CD4-positive, alpha-beta T cell treated with Interleukin-17A for 1 hour (primary cell): ENCODE results near the gene CLEC2A.

Source experiments
- DNase-seq: peaks from one replicate; pipeline ENCODE4 v3.0.0-alpha.2; 2020

Gene CLEC2A

DNA sequence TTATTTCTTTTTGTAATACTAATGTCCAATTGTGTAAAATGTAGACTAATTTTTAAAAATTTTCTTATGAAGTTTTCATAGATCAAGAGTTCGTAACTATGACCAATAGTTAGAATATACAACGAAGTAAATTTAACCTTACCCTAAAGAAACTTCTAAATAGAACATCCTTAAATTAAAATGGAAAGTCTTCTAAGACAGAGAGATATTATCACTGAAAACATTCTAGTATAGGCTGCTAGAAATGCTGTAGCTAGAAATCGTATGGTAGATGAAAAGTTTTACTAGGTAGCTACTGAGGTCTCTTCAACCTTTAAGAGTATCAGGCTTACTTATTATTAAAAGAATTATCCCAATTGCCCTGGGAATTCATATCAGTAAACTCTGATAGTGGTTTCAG is 925 bp downstream of the CLEC2A start:
- DNase-seq, result no peak

DNA sequence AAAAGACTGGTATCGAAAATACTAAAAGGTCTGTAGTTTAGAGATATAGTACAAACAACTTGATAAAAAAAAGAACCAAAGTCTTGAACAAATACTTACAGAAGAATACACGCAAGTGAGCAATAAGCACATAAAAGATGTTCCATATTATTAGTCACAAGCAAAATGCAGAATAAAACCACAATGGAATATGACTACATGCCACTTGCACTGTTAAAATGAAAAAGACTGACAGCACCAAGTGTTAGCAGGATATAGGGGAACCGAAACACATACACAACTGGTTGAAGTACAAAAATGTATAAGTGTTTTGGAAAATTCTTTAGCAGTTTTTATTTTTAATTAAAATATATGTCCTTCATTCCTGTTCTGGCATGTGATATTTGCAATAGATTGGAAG is 3.6 kb downstream of the CLEC2A start:
- no peak for DNase-seq

DNA sequence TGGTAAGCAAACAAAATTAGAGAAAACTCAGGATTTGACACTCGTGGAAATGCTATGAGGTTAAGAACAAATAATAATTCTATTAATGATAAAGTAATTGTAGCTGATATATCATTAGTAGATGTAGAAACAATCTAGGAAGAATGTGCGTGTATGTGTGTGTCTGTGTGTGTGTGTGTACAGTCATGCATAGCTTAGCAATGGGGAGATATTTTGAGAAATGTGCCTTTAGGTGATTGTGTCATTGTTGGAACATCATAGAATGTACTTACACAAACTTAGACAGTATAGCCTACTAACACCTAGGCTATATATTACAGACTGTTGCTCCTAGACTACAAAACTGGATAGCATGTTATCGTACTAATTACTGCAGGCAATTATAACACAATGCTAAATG is 5.3 kb downstream of the CLEC2A start:
- DNase-seq, result no peak

DNA sequence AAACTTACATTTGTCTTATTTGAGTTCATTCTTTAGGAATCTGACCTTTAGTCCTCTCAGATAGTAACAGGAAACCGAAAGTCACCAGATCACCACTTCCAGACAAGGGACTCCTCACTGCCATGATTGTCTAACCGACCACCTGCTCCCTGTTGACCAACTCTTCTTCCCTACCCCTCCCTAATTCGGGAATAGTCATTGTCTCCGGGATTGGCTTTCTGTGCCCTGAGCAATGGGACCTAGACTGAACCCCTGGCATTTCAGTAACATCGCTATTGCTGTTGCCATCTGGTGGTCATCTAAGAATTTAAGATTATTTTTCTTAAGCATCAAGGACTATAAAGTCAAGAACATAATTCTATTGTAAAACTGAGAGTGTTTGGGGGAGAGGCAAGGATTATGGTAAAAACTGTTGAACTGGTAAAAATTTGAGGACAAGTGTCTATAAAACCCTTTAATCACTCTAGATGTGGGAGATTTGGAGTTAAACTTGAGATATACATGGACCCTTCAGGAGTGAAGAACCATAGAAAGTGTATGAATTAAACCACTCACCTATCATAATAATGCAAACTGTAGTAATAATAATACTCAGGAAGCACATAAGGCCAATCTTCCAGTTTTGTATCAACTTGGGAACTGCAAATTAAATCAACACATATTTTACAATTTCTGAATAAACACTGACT is 6.3 kb downstream of the CLEC2A start:
- peak; percentile 65 for DNase-seq

DNA sequence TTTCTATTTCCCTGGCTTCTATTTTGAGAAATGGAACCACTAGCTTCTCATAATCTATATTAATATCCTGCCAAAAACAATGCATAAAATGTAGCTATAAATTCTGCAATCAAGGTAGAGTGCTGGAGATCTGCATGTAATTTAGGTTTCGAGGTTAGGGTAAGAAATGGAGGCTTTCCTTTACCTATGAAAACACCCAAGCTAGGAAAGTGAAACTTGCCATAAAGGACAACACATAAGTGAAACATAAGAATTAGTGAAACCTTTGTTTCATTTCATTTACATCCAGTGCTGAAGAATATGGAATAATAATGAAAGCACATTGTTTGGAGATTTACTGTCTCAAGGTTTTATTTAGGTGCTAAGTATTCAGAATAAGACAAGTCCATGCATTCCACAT is 9.7 kb downstream of the CLEC2A start:
- no peak for DNase-seq

DNA sequence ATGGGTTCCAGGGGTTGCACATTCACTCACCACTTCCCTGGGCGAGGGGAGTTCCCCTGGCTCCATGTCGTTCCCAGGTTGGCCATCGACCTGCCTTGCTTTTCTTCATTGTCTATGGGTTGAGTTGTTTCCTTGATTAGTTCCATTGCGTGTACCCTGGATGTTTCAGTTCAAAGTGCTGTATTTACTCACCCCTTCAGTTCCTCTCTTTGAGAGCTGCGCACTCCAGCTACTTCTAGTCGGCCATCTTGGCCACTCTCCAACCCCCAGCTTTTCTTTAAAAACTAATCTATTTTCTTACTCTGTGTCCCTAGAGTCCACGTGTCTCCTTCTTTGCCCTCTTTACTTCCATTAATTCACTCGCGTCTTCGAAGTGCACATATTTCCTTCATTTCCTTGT is 11.7 kb downstream of the CLEC2A start:
- no peak for DNase-seq

DNA sequence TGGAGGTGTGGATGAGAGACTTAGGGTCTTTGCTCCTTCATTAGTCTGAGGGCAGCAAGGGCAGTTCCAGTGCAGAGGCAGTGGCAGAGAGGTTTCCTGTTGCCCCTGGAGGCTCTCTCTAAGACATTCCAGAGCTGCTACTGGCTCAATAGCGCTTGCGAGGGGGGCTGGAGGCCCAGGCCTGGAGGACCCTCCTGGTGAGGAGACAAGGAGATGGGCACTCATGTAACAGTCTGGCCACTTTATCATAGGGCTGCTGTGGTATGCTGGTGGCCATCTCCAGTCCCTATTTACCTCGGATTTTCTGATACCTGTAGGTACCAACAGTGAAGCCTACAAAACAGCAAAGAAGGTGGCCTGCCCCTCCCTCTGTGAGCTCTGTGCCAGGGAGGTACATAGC is 12.7 kb downstream of the CLEC2A start:
- DNase-seq, result no peak

DNA sequence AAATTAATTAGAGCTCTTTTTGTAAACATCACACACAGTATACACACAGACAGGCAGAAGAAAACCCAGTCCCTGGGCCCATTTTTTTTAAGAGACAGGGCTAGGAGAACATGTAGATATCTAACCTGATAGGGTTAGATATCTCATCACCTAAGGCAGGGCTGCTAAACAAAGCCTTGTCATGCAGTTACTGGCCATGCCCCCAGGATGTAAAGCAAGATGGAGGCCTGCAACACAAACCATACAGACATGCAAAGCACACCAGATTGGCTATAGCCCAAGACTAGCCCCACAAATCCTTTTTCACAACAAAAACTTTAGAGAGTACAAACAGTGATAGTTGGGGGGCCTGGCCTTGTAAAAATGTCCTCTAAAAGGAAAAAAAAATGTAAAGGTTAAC is 20.5 kb downstream of the CLEC2A start:
- no peak for DNase-seq

DNA sequence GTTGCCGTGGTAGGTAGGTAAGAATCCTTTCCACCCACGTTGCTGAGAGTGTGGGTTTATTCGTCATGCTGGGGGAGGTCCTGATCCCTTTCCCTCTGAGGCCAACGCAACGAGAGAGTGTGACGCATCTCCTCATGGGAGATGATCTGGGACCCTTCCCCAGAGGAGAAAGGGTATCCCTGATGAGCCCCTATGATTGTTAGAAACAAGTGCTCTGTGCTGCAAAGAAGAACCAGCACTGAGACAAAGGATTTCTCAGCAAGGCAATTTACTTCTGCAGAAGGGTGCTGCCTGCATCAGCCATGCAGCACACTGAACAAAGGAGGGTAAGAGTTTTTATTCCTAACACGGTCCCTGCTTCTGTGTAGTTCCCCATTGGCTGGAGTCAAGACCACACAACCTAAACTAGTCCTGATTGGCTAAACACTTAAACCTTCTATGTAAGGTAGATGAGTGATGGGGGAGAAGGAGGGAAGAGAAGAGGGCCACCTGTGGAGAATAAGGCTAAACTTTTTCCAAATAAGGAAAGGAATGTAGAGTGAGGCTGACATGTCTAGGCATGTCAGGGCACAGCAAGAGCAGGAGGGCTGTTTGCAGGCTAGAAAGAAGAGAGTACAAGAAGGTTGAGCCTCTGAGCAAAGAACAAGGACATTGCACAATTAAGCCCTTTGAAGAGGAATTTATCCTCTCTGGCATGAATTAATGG is 21.3 kb downstream of the CLEC2A start:
- no peak for DNase-seq

DNA sequence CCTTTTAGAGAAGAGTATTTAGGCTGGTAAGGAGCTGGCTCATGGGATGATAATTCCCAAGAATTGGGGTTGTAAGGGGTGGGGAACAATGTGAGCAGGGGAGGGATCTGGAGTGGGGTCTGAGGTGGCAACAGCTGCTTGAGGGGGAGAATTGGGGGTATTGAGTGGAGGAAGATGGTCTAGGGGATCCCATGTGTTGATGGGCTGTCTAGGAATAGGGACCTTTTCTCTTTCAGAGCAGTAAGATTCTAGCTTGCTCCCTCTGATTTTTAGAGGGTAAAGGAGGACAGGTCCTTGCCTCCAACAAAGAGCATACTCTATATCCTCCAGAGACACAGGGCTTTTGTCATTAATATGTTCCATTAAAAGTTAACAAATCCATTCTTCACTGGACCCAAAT is 22.4 kb downstream of the CLEC2A start:
- DNase-seq, result no peak

DNA sequence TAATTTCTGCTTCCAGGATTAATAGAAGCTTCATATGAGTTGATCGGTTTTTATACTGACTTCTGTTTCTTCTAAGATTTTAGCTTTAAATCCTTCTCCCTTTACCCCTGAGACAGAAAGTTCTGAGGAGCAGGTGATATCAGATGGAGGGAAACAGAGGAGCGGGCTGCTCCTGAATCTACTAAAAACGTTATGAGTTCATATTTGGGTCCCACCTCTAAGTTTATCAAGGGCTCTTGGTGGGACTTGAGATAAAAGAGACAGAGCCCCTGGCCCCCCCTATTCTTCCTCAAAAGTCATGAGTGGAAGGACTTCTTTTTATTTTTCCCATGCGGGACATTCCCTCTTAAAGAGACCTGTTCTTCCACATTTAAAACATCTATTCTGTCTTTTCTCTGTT is 23.8 kb downstream of the CLEC2A start:
- no peak for DNase-seq

DNA sequence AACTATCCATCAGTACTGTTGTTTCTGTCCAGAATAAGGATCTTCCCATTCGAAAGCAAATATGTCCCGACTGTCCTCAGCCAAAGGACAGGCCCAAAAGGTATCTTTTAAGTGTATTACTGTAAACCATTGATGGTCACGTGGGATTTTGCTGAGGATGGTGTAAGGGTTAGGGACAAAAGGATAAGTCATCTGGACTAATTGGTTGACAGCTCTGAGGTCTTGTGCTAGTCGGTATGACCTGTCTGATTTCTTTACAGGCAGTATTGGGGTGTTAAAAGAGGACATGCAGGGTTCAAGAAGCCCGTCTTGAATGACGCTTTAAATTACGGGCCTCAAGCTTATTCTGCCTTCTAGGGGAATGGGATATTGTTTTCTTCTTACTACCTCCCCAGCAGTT is 24.4 kb downstream of the CLEC2A start:
- DNase-seq, result no peak

DNA sequence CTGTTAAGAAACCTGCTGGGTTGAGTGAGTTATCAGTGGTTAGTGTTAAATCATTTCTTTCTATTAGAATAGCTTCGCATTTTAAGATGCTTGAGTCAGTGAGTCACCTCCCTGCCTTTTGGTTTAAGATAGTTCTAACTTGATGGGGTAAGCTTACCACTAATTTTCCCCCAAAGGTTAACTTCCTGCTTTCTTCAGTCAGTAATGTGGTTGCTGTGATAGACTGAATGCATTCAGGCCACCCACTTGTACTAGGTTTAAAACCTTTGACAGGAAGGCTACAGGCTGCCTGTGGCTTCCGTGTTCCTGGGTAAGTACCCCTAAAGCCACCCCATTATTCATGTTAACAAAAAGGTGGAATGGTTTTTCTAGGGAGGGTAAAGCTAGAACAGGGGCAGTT is 25.3 kb downstream of the CLEC2A start:
- peak; percentile 72 for DNase-seq

DNA sequence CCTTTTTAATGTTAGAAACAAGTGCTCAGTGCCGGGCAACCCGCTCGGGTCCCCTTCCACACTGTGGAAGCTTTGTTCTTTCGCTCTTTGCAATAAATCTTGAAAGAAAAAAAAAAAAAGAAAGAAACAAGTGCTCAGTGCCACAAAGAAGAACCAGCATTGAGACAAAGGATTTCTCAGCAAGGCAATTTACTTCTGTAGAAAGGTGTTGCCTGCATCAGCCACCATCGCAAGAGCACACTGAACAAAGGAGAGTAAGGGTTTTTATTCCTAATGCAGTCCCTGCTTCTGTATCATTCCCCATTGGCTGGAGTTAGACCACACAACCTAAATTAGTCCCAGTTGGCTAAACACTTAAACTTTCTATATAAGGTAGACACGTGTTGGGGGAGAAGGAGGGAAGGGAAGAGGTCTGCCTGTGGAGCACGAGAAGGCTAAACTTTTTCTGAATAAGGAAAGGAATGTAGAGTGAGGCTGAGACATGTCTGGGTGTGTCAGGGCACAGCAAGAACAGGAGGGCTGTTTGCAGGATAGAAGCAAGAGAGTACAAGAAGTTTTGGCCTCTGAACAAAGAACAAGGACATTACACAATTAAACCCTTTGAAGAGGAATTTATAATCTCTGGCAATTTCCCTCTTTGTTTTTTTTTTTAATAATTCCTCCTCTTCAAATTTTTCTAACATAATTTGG is 29.5 kb downstream of the CLEC2A start:
- no peak for DNase-seq

DNA sequence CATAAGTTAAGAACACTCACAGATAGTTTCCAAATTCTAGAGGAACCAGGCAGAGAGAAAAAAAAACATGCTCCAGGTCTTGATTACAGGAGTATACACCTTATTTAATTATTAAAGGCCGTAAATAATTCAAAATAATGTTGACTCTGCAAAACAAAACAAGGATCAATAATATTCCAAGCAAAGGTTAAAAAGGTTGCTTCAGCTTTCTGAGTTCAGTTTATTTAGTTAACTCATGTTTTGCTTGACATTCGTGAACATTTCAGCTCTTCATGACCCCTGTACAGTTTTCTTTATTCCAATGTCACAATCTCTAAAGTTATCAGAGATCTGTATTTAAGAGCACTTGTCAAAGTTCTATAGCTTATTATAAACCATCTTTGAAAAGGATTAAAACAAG is 31.2 kb downstream of the CLEC2A start:
- no peak for DNase-seq

DNA sequence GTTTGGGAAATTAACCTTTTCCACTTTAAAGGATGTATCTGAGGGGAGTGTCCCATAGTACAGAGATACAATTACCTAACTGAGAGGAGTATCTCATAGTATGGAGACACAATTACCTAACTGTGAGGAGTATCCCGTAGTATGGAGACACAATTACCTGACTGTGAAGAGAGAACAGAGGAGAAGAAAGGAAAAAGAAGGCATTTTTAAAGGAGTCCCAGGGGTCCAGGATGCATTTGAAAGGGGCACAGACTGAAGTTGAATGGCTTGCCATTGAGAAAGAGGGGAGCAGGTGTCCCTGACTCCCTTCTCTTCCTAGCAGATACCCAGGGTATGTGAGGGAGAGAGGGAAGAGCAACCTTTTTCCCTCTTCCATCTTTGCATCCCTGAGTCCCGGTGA is 33.0 kb downstream of the CLEC2A start:
- no peak for DNase-seq

DNA sequence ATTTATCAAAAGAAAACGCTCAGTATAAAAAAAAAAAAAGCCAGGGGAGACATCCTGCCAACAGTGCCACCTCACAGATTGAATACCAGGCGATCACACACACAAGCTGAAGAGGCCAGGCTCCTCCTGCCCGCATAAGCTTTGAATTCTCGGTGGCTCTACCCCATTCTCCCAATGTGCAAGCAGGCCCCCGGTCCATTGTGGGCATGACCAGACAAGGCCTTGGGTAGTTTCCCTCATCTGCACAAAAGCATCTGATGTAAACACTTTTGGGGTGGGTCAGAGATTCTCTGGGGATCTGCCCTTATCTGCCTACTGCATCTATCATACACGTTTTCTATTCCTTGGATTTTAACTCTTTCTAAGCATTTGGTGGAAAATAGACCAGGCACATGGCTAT is 34.6 kb downstream of the CLEC2A start:
- no peak for DNase-seq

DNA sequence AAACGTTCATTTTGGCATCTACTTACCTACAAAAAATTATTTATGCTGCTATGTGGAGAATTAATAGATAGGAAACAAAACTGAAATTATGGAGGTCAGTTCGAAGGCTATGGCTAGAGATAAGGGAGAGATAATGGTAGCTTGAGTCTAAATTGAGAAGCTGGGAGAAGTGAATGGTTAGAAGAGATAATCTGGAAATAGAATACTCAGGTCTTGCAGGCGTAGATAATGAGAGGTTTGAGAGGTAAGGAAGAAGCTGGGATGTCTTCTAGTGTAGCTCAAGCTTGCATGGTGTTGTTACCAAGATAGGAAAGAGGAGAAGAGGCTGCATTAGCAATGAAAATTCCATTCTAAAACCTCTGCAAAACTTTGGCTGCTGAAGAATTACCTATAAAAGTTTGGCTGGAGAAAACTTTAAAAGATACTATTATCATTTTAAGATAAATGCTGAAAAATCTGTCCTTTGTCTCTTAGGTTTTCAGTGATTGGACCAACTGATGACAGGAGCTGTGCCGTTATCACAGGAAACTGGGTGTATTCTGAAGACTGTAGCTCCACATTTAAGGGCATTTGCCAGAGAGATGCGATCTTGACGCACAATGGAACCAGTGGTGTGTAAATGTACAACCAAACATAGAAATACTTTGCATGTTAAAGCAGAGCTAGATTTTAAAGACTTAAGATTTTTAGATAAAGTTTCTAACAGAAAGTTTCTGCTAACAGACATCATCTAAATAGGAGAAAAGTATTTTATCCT is 36.8 kb downstream of the CLEC2A start:
- no peak for DNase-seq

DNA sequence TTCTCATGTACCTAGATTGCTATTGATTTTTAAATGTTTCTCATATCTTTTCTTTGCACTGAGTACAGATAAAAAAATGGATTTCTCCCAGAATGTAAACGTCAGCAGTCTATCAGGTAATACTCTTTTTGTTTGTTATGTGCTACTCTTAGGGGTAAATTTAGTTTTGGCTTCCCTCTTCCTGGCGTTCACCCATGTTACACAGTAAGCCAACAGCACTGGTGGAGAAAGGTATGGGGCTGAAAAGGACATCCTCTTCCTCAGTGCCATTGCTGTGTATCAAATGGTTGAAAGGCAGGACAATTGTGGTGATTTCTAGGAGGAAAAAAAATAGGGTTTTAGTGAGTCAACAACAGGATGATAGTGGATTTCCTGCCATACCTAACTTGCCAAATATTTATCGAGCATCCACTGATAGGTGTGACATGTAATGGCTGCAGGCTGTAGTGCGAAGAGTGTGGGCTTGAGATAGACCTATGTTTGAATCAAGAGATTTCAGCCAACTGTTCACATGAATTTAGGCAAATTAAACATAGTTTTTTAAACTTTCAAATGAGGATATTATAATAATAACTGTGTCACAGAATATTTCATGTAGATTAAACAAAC is 43.4 kb downstream of the CLEC2A start:
- DNase-seq, result peak; percentile 12

DNA sequence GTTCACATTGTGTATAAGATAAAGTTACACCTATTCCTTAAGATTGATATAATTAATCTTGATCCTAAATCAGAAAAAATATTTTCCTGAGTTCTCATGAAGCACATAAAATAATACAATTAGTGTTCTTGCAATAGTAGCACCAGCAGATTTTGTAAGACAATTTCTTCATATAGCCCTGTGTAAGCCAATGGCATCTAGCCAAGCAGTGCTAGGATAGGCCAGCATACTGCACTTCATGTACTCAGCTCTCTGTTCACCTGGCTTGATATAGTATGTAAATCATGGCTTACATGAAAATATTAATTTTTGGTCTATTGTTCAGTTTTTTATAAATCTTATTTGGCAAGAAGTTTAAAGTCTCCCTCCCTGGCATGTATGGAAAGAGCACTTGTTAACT is 49.0 kb downstream of the CLEC2A start:
- DNase-seq, result no peak

DNA sequence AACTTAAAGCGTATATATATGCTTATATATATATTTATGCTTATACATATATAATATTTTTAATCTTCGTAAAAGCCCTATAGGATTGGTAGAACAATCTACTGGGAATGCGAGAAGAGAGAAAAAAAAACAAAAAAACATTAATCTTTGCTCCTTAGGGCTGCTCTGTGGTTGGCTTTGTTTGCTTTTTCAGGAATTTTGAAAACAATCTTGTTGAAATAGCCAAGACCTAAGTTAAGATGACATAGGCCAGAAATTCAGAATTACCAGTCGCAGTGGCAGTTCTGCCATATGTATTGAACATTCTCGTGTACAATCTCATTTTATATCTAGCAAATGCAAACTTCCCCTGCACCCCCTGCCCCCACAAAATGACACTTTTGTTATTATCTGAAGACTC is 50.2 kb downstream of the CLEC2A start:
- no peak for DNase-seq

DNA sequence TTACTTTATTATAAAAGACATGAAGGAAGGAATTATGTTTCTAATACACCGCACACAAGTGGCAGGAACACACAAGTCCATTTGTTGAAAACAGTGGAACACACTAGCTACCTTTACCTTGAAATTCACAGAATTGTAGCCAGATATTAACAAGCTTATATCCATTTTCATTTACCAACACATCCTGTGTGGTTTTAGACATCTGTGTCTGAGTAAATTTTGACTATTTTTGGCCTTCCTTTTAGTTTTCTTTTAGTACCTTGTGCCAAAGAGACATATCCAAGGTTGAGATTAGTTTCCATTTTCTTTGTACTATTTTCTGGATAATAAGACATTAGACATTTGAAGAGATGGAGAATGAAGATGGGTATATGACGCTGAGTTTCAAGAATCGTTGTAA is 50.9 kb downstream of the CLEC2A start, which contains the start of gene KLRF2:
TSS of gene KLRF2 (plus strand) at position 244 of the 400 bp plus-strand sequence. CDS start at position 351, 107 bp downstream.
- no peak for DNase-seq

DNA sequence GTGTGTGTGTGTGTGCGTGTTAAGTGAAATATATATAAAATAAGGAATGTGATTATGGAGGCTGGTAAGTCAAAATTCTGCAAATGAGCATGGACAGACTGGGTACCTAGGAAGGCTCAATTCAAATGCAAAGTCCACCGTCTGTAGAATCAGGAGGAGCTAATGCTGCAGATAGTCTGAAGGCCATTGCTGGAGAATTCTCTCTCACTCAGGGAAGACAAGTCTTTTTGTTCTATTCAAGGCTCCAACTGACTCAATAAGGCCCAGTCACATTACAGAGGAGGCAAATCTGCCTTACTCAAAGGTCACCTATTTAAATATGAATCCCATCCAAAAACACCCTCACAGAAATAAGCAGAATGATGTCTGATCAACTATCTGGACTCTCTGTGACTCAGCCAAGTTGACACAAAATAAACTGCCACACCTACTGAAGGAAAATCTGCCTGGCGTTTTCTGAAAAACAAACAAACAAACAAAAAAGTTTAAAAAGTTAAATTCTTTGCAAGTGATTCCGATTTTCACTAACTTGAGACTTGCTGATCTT is 51.6 kb downstream of the CLEC2A start:
- DNase-seq, result no peak
